GM19397 (cell line): ENCODE data around the gene P2RX1.
"Not testable (repeated sequence)": the region's sequence is repeated elsewhere in the genome, so short reads cannot be mapped to it uniquely, and the experiment has no call there.

ENCODE experiments used
- ATAC-seq: cut with Tn5 transposase; IDR thresholded peaks from one replicate; pipeline ENCODE4 v1.9.1; 2021; ENCODE audit warnings: mild to moderate bottlenecking, moderate library complexity; ENCODE audit not compliant: unreplicated experiment

P2RX1 gene

GRCh38 chr17:3861761-3862681, 54.2 kb downstream of the P2RX1 start:
- no peak for ATAC-seq

- no peak for ATAC-seq
Observed at GRCh38 chr17:3860939-3861700, 55.1 kb downstream of the P2RX1 start.

GRCh38 chr17:3859940-3860339, 56.3 kb downstream of the P2RX1 start:
- ATAC-seq, result no peak

GRCh38 chr17:3857261-3858105, 58.8 kb downstream of the P2RX1 start:
- no peak for ATAC-seq

GRCh38 chr17:3854204-3854603, 62.1 kb downstream of the P2RX1 start:
- not testable (repeated sequence) for ATAC-seq

- no peak for ATAC-seq
Observed at GRCh38 chr17:3852561-3852960, 63.7 kb downstream of the P2RX1 start.

GRCh38 chr17:3851461-3852100, 64.7 kb downstream of the P2RX1 start:
- ATAC-seq, result no peak

GRCh38 chr17:3848229-3848835, 67.9 kb downstream of the P2RX1 start:
- ATAC-seq, result no peak

- ATAC-seq, result no peak
Observed at GRCh38 chr17:3847165-3847670, 69.0 kb downstream of the P2RX1 start.
